Kasumi-1 (cell line): ENCODE results near the gene KLK6.
A peak's percentile ranks its signal among the peaks of the same experiment; 100 is the strongest.

Experiments
- DNase-seq, 2 experiments: peaks; one replicate each; lab custom pipeline; 2025; lab: John Stamatoyannopoulos, UW

The KLK6 gene

GRCh38 chr19:50952910-50953309 is 16.5 kb downstream of the KLK6 start, which contains the start of gene KLK5:
TSS of gene KLK5 (minus strand) at chr19:50953038. CDS start at chr19:50952657, 381 bp downstream.
- DNase-seq = no peak

- no peak for DNase-seq
These were observed 19.5 kb downstream of the KLK6 start for GRCh38 chr19:50949861-50950260.

- no peak for DNase-seq
These were observed 22.3 kb downstream of the KLK6 start for GRCh38 chr19:50947123-50947522.

GRCh38 chr19:50944795-50945194 is 24.6 kb downstream of the KLK6 start:
- no peak for DNase-seq

GRCh38 chr19:50943074-50943828 is 26.1 kb downstream of the KLK6 start:
- DNase-seq = no peak

GRCh38 chr19:50939596-50939995 is 29.8 kb downstream of the KLK6 start:
- no peak for DNase-seq

- no peak for DNase-seq
These were observed 35.8 kb downstream of the KLK6 start for GRCh38 chr19:50933640-50934039.

GRCh38 chr19:50932690-50933083 is 36.7 kb downstream of the KLK6 start:
- DNase-seq = no peak

- DNase-seq = no peak
These were observed 37.2 kb downstream of the KLK6 start for GRCh38 chr19:50932018-50932689.

GRCh38 chr19:50931023-50931422 is 38.4 kb downstream of the KLK6 start:
- no peak for DNase-seq

GRCh38 chr19:50928831-50929230 is 40.6 kb downstream of the KLK6 start:
- DNase-seq = no peak

- no peak for DNase-seq
These were observed 43.2 kb downstream of the KLK6 start for GRCh38 chr19:50926144-50926543.

- DNase-seq = no peak
These were observed 43.7 kb downstream of the KLK6 start for GRCh38 chr19:50925734-50926133.

GRCh38 chr19:50924586-50924985 is 44.8 kb downstream of the KLK6 start:
- DNase-seq = no peak

GRCh38 chr19:50922317-50922853 is 47.0 kb downstream of the KLK6 start:
- DNase-seq = peak; percentile 77 to 79

- DNase-seq = no peak
These were observed 47.7 kb downstream of the KLK6 start for GRCh38 chr19:50921426-50922316.

GRCh38 chr19:50916069-50916468 is 53.3 kb downstream of the KLK6 start:
- no peak for DNase-seq

GRCh38 chr19:50912727-50913716 is 56.4 kb downstream of the KLK6 start:
- no peak for DNase-seq

- no peak for DNase-seq
These were observed 57.2 kb downstream of the KLK6 start for GRCh38 chr19:50912102-50912599.

- DNase-seq = no peak
These were observed 57.9 kb downstream of the KLK6 start, which contains the start of gene KLK4 for GRCh38 chr19:50911206-50912101. TSS of gene KLK4 (minus strand) at chr19:50911395. CDS start at chr19:50910738, 657 bp downstream.
